Central memory CD8-positive, alpha-beta T cell (primary cell): ENCODE results near the gene LYPD5.

Experiments used
- ATAC-seq: fragments of 150-1000 bp; cut with Tn5 transposase; replicated peaks from 2 replicates; pipeline ENCODE4 v1.10.0; 2022; ENCODE audit warnings: mild to moderate bottlenecking, moderate FRiP score, moderate number of reproducible peaks; ENCODE audit not compliant: poor library complexity, severe bottlenecking; ENCODE audit errors: extremely low read depth
- DNase-seq, 2 donors: peaks; one replicate each; pipeline ENCODE4 v3.0.0; 2021; ENCODE audit warnings: low spot score in 2 of 2
- H3K27ac Mint-ChIP-seq: one replicate; pipeline ENCODE4 v1.8.0; 2022; ENCODE audit warnings: low read depth, mild to moderate bottlenecking, moderate library complexity, mixed read lengths
- H3K27me3 Mint-ChIP-seq: one replicate; pipeline ENCODE4 v1.8.0; 2022; ENCODE audit warnings: mixed read lengths
- H3K36me3 Mint-ChIP-seq: one replicate; pipeline ENCODE4 v1.8.0; 2022; ENCODE audit warnings: mild to moderate bottlenecking, moderate library complexity, mixed read lengths; ENCODE audit not compliant: insufficient read depth
- H3K4me1 Mint-ChIP-seq: one replicate; pipeline ENCODE4 v1.8.0; 2022; ENCODE audit warnings: mixed read lengths
- H3K4me3 Mint-ChIP-seq: one replicate; pipeline ENCODE4 v1.8.0; 2022; ENCODE audit warnings: mild to moderate bottlenecking, moderate library complexity, mixed read lengths
- H3K9me3 Mint-ChIP-seq: one replicate; pipeline ENCODE4 v1.8.0; 2022; ENCODE audit warnings: mixed read lengths

Gene LYPD5

GRCh38 chr19:43754253-43754502, 48.1 kb downstream of the LYPD5 start:
- Mint-ChIP-seq H3K4me3 (peak overlapping the region; percentile 98), H3K27me3 (no peaks in the 10 kb centered on the region), H3K4me1 (peaks cover 53% of the 10 kb centered on the region), H3K27ac (peak overlapping the region; percentile 99), H3K36me3 (peaks cover 30% of the 10 kb centered on the region), H3K9me3 (no peaks in the 10 kb centered on the region)
- no peak for DNase-seq
- peak; percentile 55 for ATAC-seq

GRCh38 chr19:43752287-43752875, 49.9 kb downstream of the LYPD5 start:
- peak overlapping the region; percentile 98 for H3K4me3 Mint-ChIP-seq
- ATAC-seq (no peak), DNase-seq (no peak)
- no peak overlapping the region for H3K27ac Mint-ChIP-seq
- H3K9me3 Mint-ChIP-seq, result no peaks in the 10 kb centered on the region
- peaks cover 43% of the 10 kb centered on the region for H3K36me3 Mint-ChIP-seq
- H3K27me3 Mint-ChIP-seq, result no peaks in the 10 kb centered on the region
- H3K4me1 Mint-ChIP-seq, result peaks cover 69% of the 10 kb centered on the region

- Mint-ChIP-seq H3K4me1 (peaks cover 67% of the 10 kb centered on the region), H3K4me3 (no peak overlapping the region), H3K27me3 (no peaks in the 10 kb centered on the region), H3K9me3 (no peaks in the 10 kb centered on the region), H3K36me3 (peaks cover 48% of the 10 kb centered on the region), H3K27ac (peak overlapping the region; percentile 16)
- DNase-seq (no peak), ATAC-seq (no peak)
These were observed 50.6 kb downstream of the LYPD5 start for GRCh38 chr19:43751466-43752220.

GRCh38 chr19:43749898-43750297, 52.3 kb downstream of the LYPD5 start:
- Mint-ChIP-seq H3K36me3 (peaks cover 49% of the 10 kb centered on the region), H3K27ac (no peak overlapping the region), H3K9me3 (no peaks in the 10 kb centered on the region), H3K4me1 (peaks cover 57% of the 10 kb centered on the region), H3K4me3 (no peak overlapping the region), H3K27me3 (no peaks in the 10 kb centered on the region)
- ATAC-seq (no peak), DNase-seq (no peak)

DNA sequence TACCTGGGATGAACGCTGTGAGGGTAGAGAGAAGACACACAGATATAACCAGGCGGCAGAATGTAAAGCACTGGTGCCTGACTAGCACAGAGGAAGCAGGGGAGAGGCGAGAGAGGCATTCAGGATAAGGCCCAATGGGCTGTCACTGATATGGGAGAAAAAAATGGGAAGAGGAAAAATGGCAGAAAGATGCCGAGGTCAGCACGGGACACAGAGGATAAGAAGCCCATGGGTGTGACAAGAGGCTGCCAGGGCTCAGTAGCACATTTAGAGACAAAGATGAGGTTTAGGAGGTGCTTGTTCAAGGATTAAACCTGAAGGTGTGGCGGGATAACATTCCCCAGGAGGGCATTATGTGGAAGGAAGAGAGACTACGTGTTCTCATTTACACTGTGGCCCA, 53.1 kb downstream of the LYPD5 start:
- H3K4me1 Mint-ChIP-seq, result peaks cover 52% of the 10 kb centered on the region
- no peaks in the 10 kb centered on the region for H3K9me3 Mint-ChIP-seq
- DNase-seq (no peak), ATAC-seq (no peak)
- H3K27ac Mint-ChIP-seq, result peak overlapping the region; percentile 13
- peaks cover 46% of the 10 kb centered on the region for H3K36me3 Mint-ChIP-seq
- H3K27me3 Mint-ChIP-seq, result no peaks in the 10 kb centered on the region
- H3K4me3 Mint-ChIP-seq, result no peak overlapping the region

- Mint-ChIP-seq H3K36me3 (peaks cover 45% of the 10 kb centered on the region), H3K9me3 (no peaks in the 10 kb centered on the region), H3K27me3 (no peaks in the 10 kb centered on the region), H3K27ac (peak overlapping the region; percentile 13), H3K4me3 (no peak overlapping the region), H3K4me1 (peaks cover 47% of the 10 kb centered on the region)
- no peak for DNase-seq
- no peak for ATAC-seq
These were observed 53.6 kb downstream of the LYPD5 start for GRCh38 chr19:43748685-43749084.

DNA sequence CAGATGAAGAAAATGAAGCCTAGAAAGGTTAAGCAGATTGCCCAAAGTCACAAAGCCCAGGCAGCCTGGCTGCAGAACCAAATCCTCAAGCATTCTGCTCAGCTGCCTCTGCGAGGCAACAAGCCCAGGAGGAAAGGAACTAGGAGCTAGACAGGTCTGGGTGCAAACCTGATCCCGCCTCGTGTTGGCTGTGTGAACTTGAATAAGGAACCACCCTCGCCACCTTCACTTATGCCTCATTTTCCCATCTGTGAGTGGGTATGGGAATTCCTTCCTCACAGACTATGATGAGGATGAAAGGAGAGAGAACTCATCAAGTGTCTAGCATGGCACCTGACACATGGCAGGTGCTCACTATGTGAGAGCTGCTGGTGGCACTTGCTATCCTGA, 54.0 kb downstream of the LYPD5 start:
- H3K4me3 Mint-ChIP-seq, result peak overlapping the region; percentile 45
- ATAC-seq (no peak), DNase-seq (no peak)
- H3K36me3 Mint-ChIP-seq, result peaks cover 47% of the 10 kb centered on the region
- H3K9me3 Mint-ChIP-seq, result no peaks in the 10 kb centered on the region
- H3K4me1 Mint-ChIP-seq, result peaks cover 47% of the 10 kb centered on the region
- peak overlapping the region; percentile 57 for H3K27ac Mint-ChIP-seq
- H3K27me3 Mint-ChIP-seq, result no peaks in the 10 kb centered on the region

- peak overlapping the region; percentile 45 for H3K4me3 Mint-ChIP-seq
- H3K27me3 Mint-ChIP-seq, result no peaks in the 10 kb centered on the region
- ATAC-seq, result no peak
- peaks cover 41% of the 10 kb centered on the region for H3K4me1 Mint-ChIP-seq
- H3K9me3 Mint-ChIP-seq, result no peaks in the 10 kb centered on the region
- no peak for DNase-seq
- H3K36me3 Mint-ChIP-seq, result peaks cover 47% of the 10 kb centered on the region
- peak overlapping the region; percentile 57 for H3K27ac Mint-ChIP-seq
These were observed 54.6 kb downstream of the LYPD5 start for GRCh38 chr19:43747557-43748204.
